Lower leg skin (tissue), 3 donors: Measurements from ENCODE around the gene SRSF4.
"Not testable (repeated sequence)": the region's sequence is repeated elsewhere in the genome, so short reads cannot be mapped to it uniquely, and the experiment has no call there.

Experiments
- CTCF ChIP-seq, 3 donors: fragments of 450-650 bp; IDR thresholded peaks; one replicate each; pipeline ENCODE4 v1.5.1; 2016; ENCODE audit warnings: antibody characterized with exemption in 3 of 3, mild to moderate bottlenecking in 3 of 3, moderate library complexity in 2 of 3
- POLR2A ChIP-seq, 2 donors: fragments of 450-650 bp; IDR thresholded peaks; one replicate each; pipeline ENCODE4 v1.6.1; 2016 to 2017; ENCODE audit warnings: antibody characterized with exemption in 2 of 2, mild to moderate bottlenecking in 1 of 2, moderate library complexity in 1 of 2

GRCh38 chr1:29150346-29150745 lies 31.4 kb downstream of the SRSF4 start:
- TF ChIP-seq CTCF, POLR2A (IDR thresholded peaks at IDR 0.05): not testable (repeated sequence)
